Colonic mucosa (tissue), 4 donors: ENCODE data around the gene LRMDA. TPM values are rescaled to one million over a fixed set of nuclear protein-coding genes. Genes with fewer than 3 reads are reported as not detected.

Experiments
- DNase-seq: peaks from one replicate; pipeline ENCODE4 v3.0.0-alpha.2; 2020
- H3K27ac ChIP-seq: fragments of 200-600 bp; one replicate; pipeline ENCODE4 v1.8.0; 2021
- H3K27me3 ChIP-seq: fragments of 200-600 bp; one replicate; pipeline ENCODE4 v1.8.0; 2021
- H3K36me3 ChIP-seq: fragments of 200-600 bp; one replicate; pipeline ENCODE4 v1.8.0; 2021
- H3K4me1 ChIP-seq: fragments of 200-600 bp; one replicate; pipeline ENCODE4 v1.8.0; 2021; ENCODE audit warnings: mild to moderate bottlenecking
- H3K4me3 ChIP-seq: fragments of 200-600 bp; one replicate; pipeline ENCODE4 v1.8.0; 2021
- H3K9ac ChIP-seq, 2 donors: one replicate each; pipeline ENCODE4 v1.7.0; 2013; ENCODE audit warnings: control low read depth in 2 of 2, low read depth in 2 of 2, low read length in 2 of 2
- H3K9me3 ChIP-seq: fragments of 200-600 bp; one replicate; pipeline ENCODE4 v1.8.0; 2021
- CTCF ChIP-seq: fragments of 200-600 bp; IDR thresholded peaks from one replicate; pipeline ENCODE4 v1.8.0; 2022; ENCODE audit warnings: antibody characterized with exemption, mild to moderate bottlenecking
- intact Hi-C: fragments of 100-400 bp; cut with DNase I; formaldehyde crosslinking; loops from one replicate; pipeline ENCODE4 v1.14.1; 2022
- total RNA-seq, 2 donors: library from RNA; stranded (reverse); fragmentation: NEBNext Ultra II Directional in 1 of 2; extraction: Animal tissue kit (Norgen Biotek cat#: 25700) in 1 of 2; gene quantifications; one replicate each; pipeline ENCODE4 v1.2.1, GENCODE V29; 2021
- donor health status: healthy.
- donor health status: DM: no; HTN: no; CAD: no.
- donor health status: DM: no; HTN: no; CAD: no.

The LRMDA gene
- total RNA-seq, 2 donors from 2014 or later: 2.5 to 5.2 TPM

- H3K36me3 ChIP-seq: no peaks in the 10 kb centered on the region
- H3K9me3 ChIP-seq: no peaks in the 10 kb centered on the region
- no peak overlapping the region for H3K9ac ChIP-seq
- intact Hi-C loops: no loop called here
- no peaks in the 10 kb centered on the region for H3K27me3 ChIP-seq
- no peaks in the 10 kb centered on the region for H3K4me1 ChIP-seq
- no peak overlapping the region for H3K27ac ChIP-seq
- DNase-seq: no peak
- no peak overlapping the region for H3K4me3 ChIP-seq
- no peak for TF ChIP-seq CTCF
These were observed 396.2 kb downstream of the LRMDA start for GRCh38 chr10:75827587-75828021.

- no peak overlapping the region for H3K9ac ChIP-seq
- H3K4me1 ChIP-seq: no peaks in the 10 kb centered on the region
- DNase-seq: no peak
- H3K9me3 ChIP-seq: no peaks in the 10 kb centered on the region
- H3K36me3 ChIP-seq: no peaks in the 10 kb centered on the region
- TF ChIP-seq CTCF: no peak
- H3K27ac ChIP-seq: no peak overlapping the region
- no peak overlapping the region for H3K4me3 ChIP-seq
- H3K27me3 ChIP-seq: no peaks in the 10 kb centered on the region
- intact Hi-C loops: no loop called here
These were observed 397.0 kb downstream of the LRMDA start for GRCh38 chr10:75828413-75828812.

- intact Hi-C loops: no loop called here
- Histone ChIP-seq H3K4me3 (no peak overlapping the region), H3K9ac (no peak overlapping the region), H3K4me1 (no peaks in the 10 kb centered on the region), H3K36me3 (no peaks in the 10 kb centered on the region), H3K27ac (no peak overlapping the region), H3K9me3 (no peaks in the 10 kb centered on the region), H3K27me3 (no peaks in the 10 kb centered on the region)
- no peak for TF ChIP-seq CTCF
- no peak for DNase-seq
These were observed 404.6 kb downstream of the LRMDA start for GRCh38 chr10:75836064-75836463.

GRCh38 chr10:75838486-75838885 lies 407.1 kb downstream of the LRMDA start:
- TF ChIP-seq CTCF: no peak
- Histone ChIP-seq H3K4me1 (no peaks in the 10 kb centered on the region), H3K36me3 (no peaks in the 10 kb centered on the region), H3K27ac (no peak overlapping the region), H3K27me3 (no peaks in the 10 kb centered on the region), H3K9me3 (no peaks in the 10 kb centered on the region), H3K4me3 (no peak overlapping the region), H3K9ac (no peak overlapping the region)
- DNase-seq: no peak
- intact Hi-C loops: no loop called here

GRCh38 chr10:75839020-75839419 lies 407.6 kb downstream of the LRMDA start:
- Histone ChIP-seq H3K9me3 (no peaks in the 10 kb centered on the region), H3K27ac (no peak overlapping the region), H3K9ac (no peak overlapping the region), H3K27me3 (no peaks in the 10 kb centered on the region), H3K36me3 (no peaks in the 10 kb centered on the region), H3K4me1 (no peaks in the 10 kb centered on the region), H3K4me3 (no peak overlapping the region)
- no peak for TF ChIP-seq CTCF
- intact Hi-C loops: no loop called here
- no peak for DNase-seq

GRCh38 chr10:75841266-75841665 lies 409.8 kb downstream of the LRMDA start:
- Histone ChIP-seq H3K36me3 (no peaks in the 10 kb centered on the region), H3K9me3 (no peaks in the 10 kb centered on the region), H3K4me1 (no peaks in the 10 kb centered on the region), H3K27me3 (no peaks in the 10 kb centered on the region), H3K9ac (no peak overlapping the region), H3K27ac (no peak overlapping the region), H3K4me3 (no peak overlapping the region)
- no peak for TF ChIP-seq CTCF
- intact Hi-C loops: no loop called here
- DNase-seq: no peak
